HL-60 (cell line): ENCODE measurements around the gene OLAH.
A peak's percentile ranks its signal among the peaks of the same experiment; 100 is the strongest.

ENCODE experiments used
- DNase-seq, 2 experiments: peaks; one replicate each; pipeline ENCODE4 v3.0.0-alpha.2; 2010 to 2020; ENCODE audit warnings: low read depth in 1 of 2, low spot score in 1 of 2
- H3K27ac ChIP-seq: fragments of 250-450 bp; sonication (Bioruptor Pico); replicated peaks from 2 replicates; pipeline ENCODE4 v1.5.1; 2020; ENCODE audit warnings: mild to moderate bottlenecking, moderate library complexity
- H3K27me3 ChIP-seq: fragments of 250-450 bp; sonication (Bioruptor Pico); 2 replicates; pipeline ENCODE4 v1.5.1; 2021; ENCODE audit warnings: mild to moderate bottlenecking, moderate library complexity; ENCODE audit not compliant: insufficient read depth, poor library complexity, severe bottlenecking
- H3K4me3 ChIP-seq: replicated peaks from 2 replicates; pipeline ENCODE4 v1.5.1; 2011; ENCODE audit warnings: mild to moderate bottlenecking, control low read depth, low read length; ENCODE audit not compliant: insufficient read depth
- GABPA ChIP-seq: IDR thresholded peaks from 2 replicates; pipeline ENCODE4 v1.6.1; 2012; ENCODE audit warnings: low read depth
- POLR2AphosphoS5 ChIP-seq: IDR thresholded peaks from 2 replicates; pipeline ENCODE4 v1.6.1; 2012; ENCODE audit warnings: low read depth
- SPI1 ChIP-seq: IDR thresholded peaks from 2 replicates; pipeline ENCODE4 v1.6.1; 2012; ENCODE audit warnings: low read depth, mild to moderate bottlenecking, borderline replicate concordance
- TF ChIP-seq, protein P1 (sequence below): IDR thresholded peaks from 2 replicates; pipeline ENCODE4 v1.6.1; 2012; ENCODE audit warnings: low read depth; ENCODE audit not compliant: insufficient replicate concordance
- TF ChIP-seq, protein P2 (sequence below): IDR thresholded peaks from one replicate; pipeline ENCODE4 v1.5.1; 2011; ENCODE audit warnings: low read length, control low read depth, inconsistent platforms; ENCODE audit not compliant: insufficient read depth

Gene OLAH

DNA sequence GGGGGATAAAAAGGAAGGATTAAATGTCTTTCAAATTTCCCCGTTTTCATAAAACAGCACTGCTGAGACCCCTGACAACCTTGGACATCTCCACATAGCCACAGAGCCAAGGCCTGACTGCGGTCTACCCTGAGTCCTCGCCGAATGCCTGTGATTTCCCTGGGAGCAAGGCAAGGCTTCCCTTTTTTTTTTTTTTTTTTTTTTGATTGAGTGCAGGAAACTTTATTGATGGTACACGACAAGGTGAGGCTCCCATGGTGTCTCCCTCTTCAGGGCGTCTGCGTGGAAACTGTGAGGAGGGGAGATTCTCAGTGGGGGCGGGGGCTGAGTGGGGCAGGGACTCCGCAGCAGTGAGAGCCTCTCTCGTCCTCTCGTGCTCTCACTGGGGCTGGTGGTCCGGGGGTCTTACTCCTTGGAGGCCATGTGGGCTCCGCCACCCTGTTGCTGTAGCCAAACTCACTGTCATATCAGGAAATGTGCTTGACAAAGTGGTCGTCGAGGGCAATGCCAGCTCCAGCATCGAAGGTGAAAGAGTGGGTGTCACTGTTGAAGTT is 49.2 kb downstream of the OLAH start:
- no peak overlapping the region for H3K4me3 ChIP-seq
- DNase-seq: no peak
- TF ChIP-seq GABPA (no peak), POLR2AphosphoS5 (no peak), SPI1 (no peak)
- TF ChIP-seq, protein P1, sequence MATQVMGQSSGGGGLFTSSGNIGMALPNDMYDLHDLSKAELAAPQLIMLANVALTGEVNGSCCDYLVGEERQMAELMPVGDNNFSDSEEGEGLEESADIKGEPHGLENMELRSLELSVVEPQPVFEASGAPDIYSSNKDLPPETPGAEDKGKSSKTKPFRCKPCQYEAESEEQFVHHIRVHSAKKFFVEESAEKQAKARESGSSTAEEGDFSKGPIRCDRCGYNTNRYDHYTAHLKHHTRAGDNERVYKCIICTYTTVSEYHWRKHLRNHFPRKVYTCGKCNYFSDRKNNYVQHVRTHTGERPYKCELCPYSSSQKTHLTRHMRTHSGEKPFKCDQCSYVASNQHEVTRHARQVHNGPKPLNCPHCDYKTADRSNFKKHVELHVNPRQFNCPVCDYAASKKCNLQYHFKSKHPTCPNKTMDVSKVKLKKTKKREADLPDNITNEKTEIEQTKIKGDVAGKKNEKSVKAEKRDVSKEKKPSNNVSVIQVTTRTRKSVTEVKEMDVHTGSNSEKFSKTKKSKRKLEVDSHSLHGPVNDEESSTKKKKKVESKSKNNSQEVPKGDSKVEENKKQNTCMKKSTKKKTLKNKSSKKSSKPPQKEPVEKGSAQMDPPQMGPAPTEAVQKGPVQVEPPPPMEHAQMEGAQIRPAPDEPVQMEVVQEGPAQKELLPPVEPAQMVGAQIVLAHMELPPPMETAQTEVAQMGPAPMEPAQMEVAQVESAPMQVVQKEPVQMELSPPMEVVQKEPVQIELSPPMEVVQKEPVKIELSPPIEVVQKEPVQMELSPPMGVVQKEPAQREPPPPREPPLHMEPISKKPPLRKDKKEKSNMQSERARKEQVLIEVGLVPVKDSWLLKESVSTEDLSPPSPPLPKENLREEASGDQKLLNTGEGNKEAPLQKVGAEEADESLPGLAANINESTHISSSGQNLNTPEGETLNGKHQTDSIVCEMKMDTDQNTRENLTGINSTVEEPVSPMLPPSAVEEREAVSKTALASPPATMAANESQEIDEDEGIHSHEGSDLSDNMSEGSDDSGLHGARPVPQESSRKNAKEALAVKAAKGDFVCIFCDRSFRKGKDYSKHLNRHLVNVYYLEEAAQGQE: no peak
- TF ChIP-seq, protein P2, sequence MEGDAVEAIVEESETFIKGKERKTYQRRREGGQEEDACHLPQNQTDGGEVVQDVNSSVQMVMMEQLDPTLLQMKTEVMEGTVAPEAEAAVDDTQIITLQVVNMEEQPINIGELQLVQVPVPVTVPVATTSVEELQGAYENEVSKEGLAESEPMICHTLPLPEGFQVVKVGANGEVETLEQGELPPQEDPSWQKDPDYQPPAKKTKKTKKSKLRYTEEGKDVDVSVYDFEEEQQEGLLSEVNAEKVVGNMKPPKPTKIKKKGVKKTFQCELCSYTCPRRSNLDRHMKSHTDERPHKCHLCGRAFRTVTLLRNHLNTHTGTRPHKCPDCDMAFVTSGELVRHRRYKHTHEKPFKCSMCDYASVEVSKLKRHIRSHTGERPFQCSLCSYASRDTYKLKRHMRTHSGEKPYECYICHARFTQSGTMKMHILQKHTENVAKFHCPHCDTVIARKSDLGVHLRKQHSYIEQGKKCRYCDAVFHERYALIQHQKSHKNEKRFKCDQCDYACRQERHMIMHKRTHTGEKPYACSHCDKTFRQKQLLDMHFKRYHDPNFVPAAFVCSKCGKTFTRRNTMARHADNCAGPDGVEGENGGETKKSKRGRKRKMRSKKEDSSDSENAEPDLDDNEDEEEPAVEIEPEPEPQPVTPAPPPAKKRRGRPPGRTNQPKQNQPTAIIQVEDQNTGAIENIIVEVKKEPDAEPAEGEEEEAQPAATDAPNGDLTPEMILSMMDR: no peak
- no peak overlapping the region for H3K27ac ChIP-seq
- H3K27me3 ChIP-seq: no peaks in the 10 kb centered on the region

DNA sequence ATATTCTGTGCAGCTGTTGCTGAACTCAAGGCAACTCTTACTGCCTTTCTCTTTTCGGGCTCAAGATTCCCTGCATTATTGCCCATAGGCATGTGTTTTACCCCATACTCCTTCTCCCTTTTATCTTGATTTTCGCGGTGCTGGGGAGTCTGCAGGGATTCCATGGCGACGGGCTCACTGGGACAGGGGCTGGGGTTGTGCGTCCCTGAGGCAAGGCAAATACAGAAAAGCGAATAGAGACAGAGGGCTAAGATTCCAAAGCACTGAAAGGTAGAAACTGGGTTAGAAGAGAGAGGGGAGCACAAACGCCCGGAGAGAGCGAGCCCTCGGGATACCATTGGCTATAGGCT is 52.9 kb downstream of the OLAH start:
- no peaks in the 10 kb centered on the region for H3K27me3 ChIP-seq
- peak overlapping the region; percentile 96 for H3K27ac ChIP-seq
- TF ChIP-seq GABPA (no peak), SPI1 (no peak), POLR2AphosphoS5 (no peak)
- TF ChIP-seq, protein P1: no peak
- H3K4me3 ChIP-seq: peak overlapping the region; percentile 65
- DNase-seq: no peak

DNA sequence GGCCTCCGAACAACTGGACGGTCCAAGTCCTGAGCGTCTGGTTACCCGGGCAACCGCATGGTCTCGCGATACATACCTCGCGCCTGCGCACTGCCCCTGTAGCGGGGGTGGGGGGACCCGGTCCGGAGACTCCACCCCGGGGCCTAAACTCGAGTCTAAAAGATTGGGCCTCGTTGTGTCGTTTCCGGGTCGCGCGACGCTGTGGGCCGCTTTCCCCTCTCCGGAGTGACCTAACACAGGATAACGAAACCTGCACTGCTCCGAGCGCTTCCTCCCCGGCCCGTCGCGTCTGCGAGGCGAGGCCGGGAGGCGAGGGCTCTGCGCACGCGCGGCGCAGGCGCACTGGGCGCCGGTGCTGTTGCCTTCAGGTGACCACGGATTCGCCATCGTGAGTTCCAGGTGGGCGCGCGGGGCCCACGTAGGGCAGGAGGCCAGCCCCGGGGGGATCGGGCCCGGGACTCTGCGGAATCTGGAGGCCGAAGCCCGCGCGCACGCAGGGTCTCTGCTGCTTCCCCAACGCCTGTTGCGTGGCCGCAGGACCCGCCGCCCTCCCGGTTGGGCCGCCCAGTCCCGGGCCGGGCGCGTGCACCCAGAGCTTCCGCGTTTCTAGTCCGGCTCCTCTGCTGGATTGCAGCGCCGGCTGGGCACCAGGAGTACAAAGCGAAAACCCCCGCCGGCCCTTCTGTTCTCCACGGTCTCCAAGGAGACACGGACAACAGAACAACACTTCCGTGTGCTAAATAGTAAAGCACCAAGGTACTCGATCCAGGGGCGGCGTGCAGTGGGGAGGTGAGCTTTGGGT is 53.5 kb downstream of the OLAH start, which contains the start of gene RPP38:
Gene RPP38, plus strand, starts transcription at position 345 of the 802 bp plus-strand sequence. CDS start 5,960 bp downstream, outside the sequence.
- Histone ChIP-seq H3K4me3 (peak within 1 kb of the TSS; percentile 65), H3K27me3 (no peaks in the 10 kb centered on the region), H3K27ac (peak within 1 kb of the TSS; percentile 96)
- DNase-seq: peak; percentile 70 to 84
- TF ChIP-seq SPI1 (no peak), POLR2AphosphoS5 (peak; percentile 76; the same call in 1 of the 2 replicates), GABPA (0 out of 2 replicates have a peak, but pooled peaks have one; percentile 9)
- TF ChIP-seq, protein P1: peak; percentile 35
- TF ChIP-seq, protein P2: no peak
